ENCODE measurements around the gene OR1F1.

- TF ChIP-seq EZH2phosphoT487 (IDR thresholded peaks at IDR 0.05; ENCODE audit: borderline replicate concordance, low read length): no peak
- no peak for TF ChIP-seq CTCF (IDR thresholded peaks at IDR 0.05; ENCODE audit: low read depth, low read length, poor library complexity, severe bottlenecking)
These were observed 44.2 kb upstream of the OR1F1 start for GRCh38 chr16:3143598-3144320.

Data from DOHH2 (cell line).